HG02798 (cell line): ENCODE results near the gene CRTC1.

ENCODE experiments used
- ATAC-seq: cut with Tn5 transposase; IDR thresholded peaks from one replicate; pipeline ENCODE4 v1.9.1; 2021; ENCODE audit warnings: mild to moderate bottlenecking; ENCODE audit not compliant: unreplicated experiment, poor library complexity

The CRTC1 gene

DNA sequence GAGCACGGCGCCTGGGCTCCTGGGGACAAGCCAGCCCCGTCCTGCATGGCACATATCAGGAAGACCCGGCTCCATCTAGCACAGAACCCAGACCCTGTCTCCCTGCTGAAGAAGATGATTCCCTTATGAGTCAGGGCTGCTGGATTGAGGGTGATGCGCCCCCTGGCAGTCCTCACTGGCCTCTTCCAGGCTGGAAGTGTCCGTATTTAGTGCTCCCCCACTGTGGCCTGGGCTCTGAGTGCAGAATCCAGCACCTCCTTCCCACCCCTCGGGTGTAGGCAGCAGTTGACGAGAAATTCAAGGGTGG lies 92.8 kb downstream of the CRTC1 start:
- ATAC-seq: no peak

DNA sequence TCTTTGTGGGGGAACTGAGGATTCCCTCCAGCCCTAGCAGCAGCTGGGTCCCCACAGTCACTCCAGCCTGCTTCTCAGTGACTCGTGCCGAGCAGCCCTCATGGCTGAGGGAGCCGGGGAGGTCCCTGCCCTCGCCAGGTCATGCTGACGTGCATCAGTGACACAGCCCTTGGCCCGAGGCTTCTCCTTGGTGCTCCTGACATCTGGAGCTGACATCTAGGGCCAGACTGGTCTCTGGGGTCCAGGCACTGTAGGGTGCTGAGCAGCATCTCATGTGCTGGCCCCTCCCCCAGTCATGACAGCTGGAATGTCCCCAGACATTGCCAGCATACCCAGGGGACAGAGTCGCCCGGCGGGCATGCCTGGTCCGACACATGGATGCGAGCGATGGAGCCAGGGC lies 93.3 kb downstream of the CRTC1 start:
- no peak for ATAC-seq

- ATAC-seq: no peak
These were observed 94.0 kb downstream of the CRTC1 start for GRCh38 chr19:18777301-18778075.

- ATAC-seq: no peak
These were observed 94.6 kb downstream of the CRTC1 start for GRCh38 chr19:18778076-18778389.

GRCh38 chr19:18778826-18779495 lies 95.5 kb downstream of the CRTC1 start:
- ATAC-seq: no peak

- ATAC-seq: no peak
These were observed 96.6 kb downstream of the CRTC1 start for GRCh38 chr19:18780081-18780480.

- no peak for ATAC-seq
These were observed 97.2 kb downstream of the CRTC1 start for GRCh38 chr19:18780631-18781030.

DNA sequence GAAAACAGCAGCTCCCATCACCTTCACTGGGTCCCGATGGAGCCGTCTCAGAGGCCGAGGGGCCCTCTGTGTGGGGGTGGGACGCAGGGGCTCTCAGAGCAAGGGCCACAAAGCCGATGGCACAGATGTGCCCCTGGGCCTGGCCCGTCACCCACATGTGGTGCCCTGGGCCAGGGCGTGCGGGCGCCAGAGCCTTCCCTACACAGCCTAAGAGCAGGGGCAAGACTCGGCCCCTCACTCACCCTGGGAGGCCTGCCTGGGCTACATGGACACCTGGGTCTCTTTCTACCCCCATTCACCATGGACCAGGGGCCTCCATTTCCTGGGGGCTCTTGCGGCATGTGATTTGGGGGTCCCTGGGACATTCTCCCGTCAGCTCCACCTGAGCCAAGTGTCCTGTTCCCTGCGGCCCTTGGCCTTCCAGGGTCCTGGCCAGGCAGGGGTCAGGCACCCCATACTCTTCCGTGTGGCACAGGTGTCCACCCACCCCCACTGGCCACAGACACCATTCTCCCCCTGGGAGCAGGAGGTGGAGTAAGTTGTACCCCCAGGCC lies 97.6 kb downstream of the CRTC1 start:
- no peak for ATAC-seq

GRCh38 chr19:18781885-18782527 lies 98.5 kb downstream of the CRTC1 start:
- ATAC-seq: no peak

GRCh38 chr19:18782559-18783225 lies 99.2 kb downstream of the CRTC1 start:
- ATAC-seq: no peak

GRCh38 chr19:18783958-18784785 lies 100.7 kb downstream of the CRTC1 start:
- no peak for ATAC-seq

GRCh38 chr19:18784786-18785120 lies 101.3 kb downstream of the CRTC1 start:
- ATAC-seq: no peak

DNA sequence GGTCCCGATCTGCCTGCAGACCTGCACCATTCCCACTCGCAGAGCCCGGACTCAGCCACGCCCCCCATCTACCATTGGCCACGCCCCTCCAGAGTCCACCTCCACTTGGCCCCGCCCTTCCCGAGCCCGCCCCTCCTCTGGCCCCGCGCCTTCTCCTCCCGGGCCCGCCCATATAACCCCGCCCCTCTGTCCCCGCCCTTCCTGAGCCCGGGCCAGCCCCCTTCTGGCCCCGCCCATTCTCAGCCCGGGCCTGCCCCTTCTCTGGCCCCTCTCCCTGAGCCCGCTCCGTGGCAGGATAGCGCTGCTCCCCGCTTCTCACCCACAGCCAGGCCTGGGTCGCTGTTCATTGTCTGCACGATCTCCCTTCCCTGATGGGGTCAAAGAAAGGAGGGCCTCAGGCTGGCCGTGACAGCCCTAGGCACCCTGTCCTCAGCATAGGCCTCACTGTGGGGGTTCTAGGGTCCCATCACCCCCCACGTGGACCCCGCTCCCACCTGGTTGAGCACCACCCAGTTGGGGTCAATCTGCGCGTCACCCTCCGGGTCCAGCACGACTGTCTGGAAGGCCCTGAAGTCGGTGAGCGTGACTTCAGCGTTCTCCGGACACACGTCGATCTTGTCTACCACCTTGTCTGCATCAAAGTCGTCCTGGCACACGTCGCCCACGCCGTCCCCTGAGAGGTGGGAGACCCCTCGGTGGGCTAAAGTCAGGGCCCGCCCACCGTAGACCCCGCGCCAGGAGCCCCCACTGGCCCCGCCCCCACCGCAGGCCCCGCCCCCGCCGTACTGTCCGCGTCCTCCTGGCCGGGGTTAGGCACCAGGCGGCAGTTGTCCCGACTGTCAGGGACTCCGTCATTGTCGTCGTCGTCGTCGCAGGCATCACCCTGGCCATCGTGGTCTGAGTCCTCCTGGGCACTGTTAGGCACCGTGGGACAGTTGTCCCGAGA lies 102.0 kb downstream of the CRTC1 start:
- ATAC-seq: no peak

DNA sequence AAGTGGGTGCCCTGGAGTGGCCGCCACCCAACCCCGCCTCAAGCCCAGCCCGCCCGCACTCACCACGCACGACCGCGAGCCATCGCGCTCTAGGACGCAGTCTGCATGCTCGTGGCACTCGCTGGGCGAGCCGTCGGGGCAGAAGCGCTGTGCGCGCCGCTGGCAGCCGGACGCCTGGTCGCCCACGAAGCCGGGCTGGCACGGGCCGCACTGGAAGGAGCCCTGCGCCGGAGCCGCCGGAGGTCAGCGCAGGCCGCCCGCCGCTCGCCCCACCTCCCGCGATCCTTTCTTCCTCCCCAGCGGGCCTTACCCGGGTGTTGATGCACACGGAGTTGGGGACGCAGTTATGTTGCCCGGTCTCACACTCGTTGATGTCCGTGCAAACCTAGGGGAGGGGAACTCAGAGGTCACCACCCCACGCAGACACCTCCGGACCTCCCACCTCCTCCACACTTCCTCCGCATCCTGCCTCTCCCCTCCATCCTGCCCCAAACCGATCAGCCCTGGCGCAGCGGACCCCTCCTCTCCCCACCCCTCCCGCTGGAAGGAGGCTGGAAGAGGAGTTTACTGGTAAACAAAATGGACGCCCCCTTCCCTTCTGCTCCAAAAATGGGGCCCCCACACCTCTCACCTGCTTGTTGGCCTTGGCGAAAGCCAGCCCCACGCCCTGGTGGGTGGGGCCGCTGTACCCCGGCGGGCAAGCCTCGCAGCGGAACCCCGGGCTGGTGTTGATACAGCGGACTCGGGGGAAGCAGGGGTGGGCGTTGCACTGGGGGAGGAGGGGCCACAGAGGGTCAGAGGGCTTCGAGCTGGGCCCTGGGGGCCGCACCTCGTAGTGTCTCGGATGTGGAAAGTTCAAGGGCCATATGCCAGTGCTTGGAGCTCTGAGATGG lies 105.3 kb downstream of the CRTC1 start:
- ATAC-seq: no peak

DNA sequence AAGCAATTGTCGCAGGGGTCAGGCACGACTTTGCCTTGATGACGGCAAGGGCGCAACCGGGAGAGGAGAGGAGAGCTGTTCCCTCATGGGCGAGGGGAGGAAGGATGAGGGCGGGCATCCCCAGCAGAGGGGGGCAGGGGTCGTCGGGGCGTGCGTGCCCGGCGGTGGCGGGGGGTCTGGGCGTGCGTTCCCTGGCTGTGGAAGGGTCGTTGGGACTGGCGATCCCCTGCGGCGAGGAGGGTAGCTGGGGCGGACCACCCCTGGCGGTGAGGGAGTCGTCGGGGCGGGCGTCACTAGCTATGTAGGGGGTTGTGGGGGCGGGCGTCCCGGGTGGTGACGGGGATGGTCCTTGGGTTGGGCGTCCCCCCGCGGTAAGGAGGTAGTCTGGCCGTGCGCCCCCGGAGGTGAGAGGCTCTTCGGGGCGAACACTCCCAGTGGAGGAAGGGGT lies 106.0 kb downstream of the CRTC1 start:
- no peak for ATAC-seq

GRCh38 chr19:18789883-18790565 lies 106.5 kb downstream of the CRTC1 start:
- no peak for ATAC-seq

DNA sequence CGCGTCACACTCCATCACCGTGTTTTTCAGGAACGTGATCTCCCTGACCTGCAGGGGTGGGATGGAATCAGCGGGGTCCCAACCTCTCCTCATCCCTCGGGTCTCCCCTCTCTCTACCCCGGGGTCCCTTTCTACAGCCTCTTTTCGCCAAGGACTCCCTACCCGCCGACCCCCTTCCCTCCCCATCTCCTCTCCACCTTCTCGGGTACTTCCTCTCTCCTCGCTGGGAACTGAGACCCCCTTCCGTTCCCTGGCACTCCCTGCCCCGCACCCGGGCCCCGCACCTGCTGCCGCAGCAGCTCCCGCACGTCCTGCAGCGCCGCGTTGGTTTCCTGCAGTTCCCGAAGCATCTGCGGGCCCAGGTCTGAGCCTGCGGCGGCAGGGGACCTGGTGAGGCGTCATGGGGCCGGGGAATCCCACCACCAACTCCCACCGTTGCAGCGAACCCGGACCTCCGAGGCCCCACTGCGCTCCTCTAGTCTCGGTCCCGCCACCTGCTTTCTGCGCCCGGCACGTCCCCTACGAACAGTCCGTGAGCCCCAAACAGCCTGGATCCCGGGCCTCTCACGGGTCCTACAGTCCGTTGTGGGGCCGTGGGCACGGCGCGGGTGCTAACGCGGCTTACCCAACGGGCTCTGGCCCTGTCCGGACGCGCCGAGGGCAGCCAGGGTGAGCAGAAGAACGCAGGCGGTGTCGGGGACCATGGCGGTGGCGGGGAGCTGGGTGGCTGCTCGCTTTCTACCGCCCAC lies 107.3 kb downstream of the CRTC1 start, which contains the start of gene COMP:
Gene COMP, minus strand, starts transcription at position 740 of the 749 bp plus-strand sequence. Its CDS starts 36 bp downstream, at position 704.
- no peak for ATAC-seq
